K562 (cell line): ENCODE measurements around the gene BSN. TPM values are rescaled to one million over a fixed set of nuclear protein-coding genes. Genes with fewer than 3 reads are reported as not detected.

Source experiments
- ATAC-seq: fragments of 200-7000 bp; cut with Tn5 transposase; 3 replicates; pipeline ENCODE4 v1.9.1; 2020; ENCODE audit warnings: moderate library complexity
- BruUV-seq: library from RNA; stranded (reverse); fragments of 400-500 nt; replicated peaks from 2 replicates; lab custom pipeline; 2021; lab: Mats Ljungman, UMichigan
- CTCF ChIA-PET: fragments of 300-600 bp; formaldehyde crosslinking; extraction: SDS; loops from one replicate; lab custom pipeline; 2021; ENCODE audit warnings: low intra/inter-chr PET ratio; lab: Yijun Ruan, JAX
- POLR2A ChIA-PET: fragments of 300-600, 350-650 bp; sonication (Branson Sonifier 250); formaldehyde crosslinking; extraction: SDS; loops from one replicate; lab custom pipeline; 2021; ENCODE audit warnings: antibody characterized with exemption, inconsistent platforms; lab: Yijun Ruan, JAX
- DNase-seq, 4 experiments: peaks; one replicate each; pipeline versions ENCODE4 v3.0.0 to v3.0.0-alpha.2; 2011 to 2018; ENCODE audit warnings: low spot score in 3 of 4, mixed read lengths in 3 of 4; ENCODE audit errors: extremely low read depth in 1 of 4
- FAIRE-seq: peaks from 2 replicates; lab custom pipeline; 2011; peaks lifted over from hg19 to GRCh38; lab: Jason Lieb, UNC
- H2AFZ ChIP-seq: 2 replicates; pipeline ENCODE4 v1.6.0; 2011; ENCODE audit warnings: low read depth, low read length, control low read depth, inconsistent platforms
- H3K27ac ChIP-seq: fragments of 200-600 bp; 3 replicates; pipeline ENCODE4 v1.8.0; 2011; ENCODE audit warnings: low read depth, mild to moderate bottlenecking, control low read depth, inconsistent platforms, low read length, moderate library complexity, mixed read lengths; ENCODE audit errors: extremely low read depth
- H3K27me3 ChIP-seq, 2 experiments: fragments of 300-600 bp in 1 of 2; 2 replicates in 1 of 2; 3 replicates in 1 of 2; pipeline versions ENCODE4 v1.6.0 to v1.8.0; 2011; ENCODE audit warnings: inconsistent platforms in 2 of 2, low read length in 2 of 2, mild to moderate bottlenecking in 1 of 2, mixed read lengths in 1 of 2, moderate library complexity in 1 of 2; ENCODE audit not compliant: control insufficient read depth in 2 of 2, insufficient read depth in 2 of 2
- H3K36me3 ChIP-seq: fragments of 300-600 bp; 3 replicates; pipeline ENCODE4 v1.8.0; 2011; ENCODE audit warnings: mild to moderate bottlenecking, low read length, inconsistent platforms; ENCODE audit not compliant: control insufficient read depth, insufficient read depth
- H3K4me1 ChIP-seq, 2 experiments: fragments of 200-600 bp in 1 of 2; replicated peaks in 1 of 2; 2 replicates in 1 of 2; 3 replicates in 1 of 2; pipeline versions ENCODE4 v1.5.1 to v1.8.0; 2011; ENCODE audit warnings: inconsistent platforms in 2 of 2, low read length in 2 of 2, mild to moderate bottlenecking in 1 of 2, mixed read lengths in 1 of 2, moderate library complexity in 1 of 2; ENCODE audit not compliant: control insufficient read depth in 2 of 2, insufficient read depth in 2 of 2
- H3K4me2 ChIP-seq: 2 replicates; pipeline ENCODE4 v1.6.1; 2011; ENCODE audit warnings: low read length, control low read depth, inconsistent platforms, mixed read lengths; ENCODE audit not compliant: insufficient read depth
- H3K4me3 ChIP-seq: fragments of 200-600 bp; sonication (generic), shearing (Covaris generic); 2 replicates; pipeline ENCODE4 v1.5.1; 2016; ENCODE audit warnings: control low read depth, inconsistent platforms
- H3K79me2 ChIP-seq: fragments of 200-600 bp; 3 replicates; pipeline ENCODE4 v1.8.0; 2011; ENCODE audit warnings: low read length, inconsistent platforms; ENCODE audit not compliant: control insufficient read depth, insufficient read depth
- H3K9ac ChIP-seq, 2 experiments: 2 replicates each; pipeline versions ENCODE4 v1.6.0 to v1.6.1; 2011; ENCODE audit warnings: low read depth in 2 of 2, low read length in 2 of 2, control low read depth in 1 of 2, inconsistent platforms in 1 of 2, mild to moderate bottlenecking in 1 of 2, mixed read lengths in 1 of 2; ENCODE audit not compliant: insufficient read depth in 1 of 2
- H3K9me1 ChIP-seq: one replicate; pipeline ENCODE4 v1.6.0; 2011; ENCODE audit warnings: inconsistent platforms, mild to moderate bottlenecking, low read length, moderate library complexity; ENCODE audit not compliant: control insufficient read depth, insufficient read depth
- H3K9me3 ChIP-seq: replicated peaks from 2 replicates; pipeline ENCODE4 v1.5.1; 2011; ENCODE audit warnings: low read depth, low read length, inconsistent platforms; ENCODE audit not compliant: control insufficient read depth, insufficient read depth
- H4K20me1 ChIP-seq: replicated peaks from 2 replicates; pipeline ENCODE4 v1.6.1; 2011; ENCODE audit warnings: low read length, inconsistent platforms, mixed read lengths; ENCODE audit not compliant: control insufficient read depth, insufficient read depth
- ADNP ChIP-seq: fragments of 200-800 bp; sonication (Bioruptor generic); IDR thresholded peaks from 2 replicates; pipeline ENCODE4 v1.6.1; 2016; ENCODE audit warnings: missing genetic modification characterization, missing compliant biosample characterization
- CBX5 ChIP-seq: IDR thresholded peaks from 2 replicates; pipeline ENCODE4 v1.6.1; 2014; ENCODE audit warnings: low read depth, borderline replicate concordance
- EP300 ChIP-seq: IDR thresholded peaks from 2 replicates; pipeline ENCODE4 v1.6.1; 2012; ENCODE audit warnings: low read length, improper control_type of control experiment
- KLF6 ChIP-seq: fragments of 250-450 bp; sonication (Bioruptor Pico); IDR thresholded peaks from 2 replicates; pipeline ENCODE4 v1.4.0; 2020; ENCODE audit warnings: mild to moderate bottlenecking, moderate library complexity, borderline replicate concordance
- LCOR ChIP-seq: sonication (generic); formaldehyde crosslinking; IDR thresholded peaks from 2 replicates; pipeline ENCODE4 v1.8.0; 2022; ENCODE audit warnings: mild to moderate bottlenecking, missing genetic modification reagents
- PCBP2 ChIP-seq: fragments of 200-400 bp; formaldehyde crosslinking; IDR thresholded peaks from 2 replicates; pipeline ENCODE4 v1.6.1; 2018; ENCODE audit warnings: low read length, low read depth, mild to moderate bottlenecking, moderate library complexity; ENCODE audit not compliant: poor library complexity, severe bottlenecking
- PURB ChIP-seq: sonication (generic); formaldehyde crosslinking; IDR thresholded peaks from 2 replicates; pipeline ENCODE4 v1.9.0; 2021; ENCODE audit warnings: low read depth, mild to moderate bottlenecking, missing genetic modification reagents
- XRCC5 ChIP-seq: fragments of 200-400 bp; formaldehyde crosslinking; IDR thresholded peaks from 2 replicates; pipeline ENCODE4 v1.6.1; 2017; ENCODE audit warnings: low read depth, mild to moderate bottlenecking, low read length
- WGBS: fragments of 100-300 bp; shearing (Covaris generic); methylation state at CpG from one replicate; pipeline ENCODE4 v1.1.6; 2016; ENCODE audit warnings: low coverage, mixed read lengths; ENCODE audit not compliant: insufficient coverage; ENCODE audit errors: missing lambda C conversion rate; 5-methylcytosine and 5-hydroxymethylcytosine counted together
- in situ Hi-C: fragments of 300-500 bp; cut with MboI; formaldehyde crosslinking; loops from 4 replicates; pipeline ENCODE4 v1.15.0; 2018; ENCODE audit warnings: inconsistent platforms, mixed read lengths
- intact Hi-C: fragments of 100-400 bp; cut with micrococcal nuclease; formaldehyde crosslinking; loops from 2 replicates; pipeline ENCODE4 v1.14.2; 2022
- polyA plus RNA-seq, 8 experiments: library from polyadenylated mRNA; depleted of rRNA in 4 of 8; stranded (reverse) in 5 of 8; unstranded in 3 of 8; fragments of >200 nt; fragmentation: Nextera tagmentation in 2 of 8; fragmentation: Illumina TruSeq in 1 of 8; extraction: Ambion mirVana in 2 of 8; extraction: Trizol in 1 of 8; gene quantifications; 2 replicates each; pipeline versions ENCODE4 v1.2.1 to v1.2.3, GENCODE V29; 2011 to 2014; ENCODE audit warnings: inconsistent platforms in 1 of 8, missing spikeins in 1 of 8
- total RNA-seq, 7 experiments: library from RNA; depleted of rRNA in 6 of 7; stranded (reverse); fragments of >200 nt in 6 of 7; fragmentation: Illumina TruSeq in 2 of 7; extraction: Trizol in 2 of 7; gene quantifications; 2 replicates each; pipeline versions ENCODE4 v1.2.1 to v1.2.3, GENCODE V29; 2011 to 2021; ENCODE audit warnings: low replicate concordance in 1 of 7
- TF ChIP-seq, protein P1 (sequence below): fragments of 450-650 bp; formaldehyde crosslinking; IDR thresholded peaks from 2 replicates; pipeline ENCODE4 v1.4.0; 2020; ENCODE audit warnings: mild to moderate bottlenecking, moderate library complexity
- TF ChIP-seq, protein P2 (sequence below): fragments of 450-650 bp; formaldehyde crosslinking; IDR thresholded peaks from 2 replicates; pipeline ENCODE4 v1.4.0; 2022; ENCODE audit warnings: missing genetic modification characterization
- TF ChIP-seq, protein P3 (sequence below): sonication (generic); formaldehyde crosslinking; IDR thresholded peaks from 2 replicates; pipeline ENCODE4 v1.9.0; 2022; ENCODE audit warnings: mild to moderate bottlenecking, missing genetic modification reagents
- TF ChIP-seq, protein P4 (sequence below), 3 experiments: fragments of 200-800 bp in 1 of 3; sonication (Bioruptor generic) in 1 of 3; sonication (generic) in 1 of 3; formaldehyde crosslinking in 1 of 3; IDR thresholded peaks; 2 replicates each; pipeline versions ENCODE4 v1.6.1 to v1.8.0; 2016 to 2022; ENCODE audit warnings: mild to moderate bottlenecking in 2 of 3, missing compliant biosample characterization in 2 of 3, missing genetic modification characterization in 2 of 3, missing genetic modification reagents in 1 of 3

Gene BSN
- total and polyA plus RNA-seq, 9 of the 15 experiments (the other 6 are each of a cell fraction or from before 2014, with no cell fraction given) = 0.03 to 1.5 (median 0.29) TPM

DNA sequence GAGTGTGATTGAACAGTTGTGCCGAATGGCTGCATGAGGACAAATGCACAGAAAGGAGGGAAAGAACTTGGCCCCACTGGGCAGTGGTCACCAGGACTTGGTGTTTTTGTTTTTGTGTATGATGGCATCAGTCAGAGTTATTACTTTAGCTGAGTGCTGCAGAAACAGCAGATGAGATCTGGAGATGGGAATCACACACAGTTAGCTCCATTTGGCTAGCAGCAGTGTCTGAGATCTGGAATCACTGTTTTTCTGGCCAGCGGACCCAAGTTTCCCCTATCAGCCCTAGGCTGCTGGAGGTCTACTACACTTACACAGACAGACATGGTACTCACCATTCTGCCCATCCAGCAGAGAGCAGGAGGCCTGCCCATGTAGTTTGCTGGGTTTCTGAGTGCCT is 74.0 kb downstream of the BSN start:
- H3K9me1 ChIP-seq = no peaks in the 10 kb centered on the region
- ChIA-PET CTCF (no interaction called here), POLR2A (interaction anchor here (0.7 kb wide), 1 partner anchor 10 kb away, joined by 4 read pairs; no protein-coding TSS in a partner anchor)
- H3K27ac ChIP-seq = no peak overlapping the region
- intact Hi-C loops = no loop called here
- H2AFZ ChIP-seq = no peak overlapping the region
- no peak overlapping the region for H3K4me3 ChIP-seq
- H3K36me3 ChIP-seq = no peaks in the 10 kb centered on the region
- H3K79me2 ChIP-seq = no peaks in the 10 kb centered on the region
- ATAC-seq = no peak
- H3K4me2 ChIP-seq = no peak overlapping the region
- no peak overlapping the region for H3K9ac ChIP-seq
- H3K27me3 ChIP-seq = no peaks in the 10 kb centered on the region
- no peak for DNase-seq
- no peaks in the 10 kb centered on the region for H3K4me1 ChIP-seq
- H3K9me3 ChIP-seq = no peaks in the 10 kb centered on the region
- in situ Hi-C loops = no loop called here
- no peak for FAIRE-seq
- no peaks in the 10 kb centered on the region for H4K20me1 ChIP-seq
- TF ChIP-seq EP300 = no peak
- TF ChIP-seq, protein P1, sequence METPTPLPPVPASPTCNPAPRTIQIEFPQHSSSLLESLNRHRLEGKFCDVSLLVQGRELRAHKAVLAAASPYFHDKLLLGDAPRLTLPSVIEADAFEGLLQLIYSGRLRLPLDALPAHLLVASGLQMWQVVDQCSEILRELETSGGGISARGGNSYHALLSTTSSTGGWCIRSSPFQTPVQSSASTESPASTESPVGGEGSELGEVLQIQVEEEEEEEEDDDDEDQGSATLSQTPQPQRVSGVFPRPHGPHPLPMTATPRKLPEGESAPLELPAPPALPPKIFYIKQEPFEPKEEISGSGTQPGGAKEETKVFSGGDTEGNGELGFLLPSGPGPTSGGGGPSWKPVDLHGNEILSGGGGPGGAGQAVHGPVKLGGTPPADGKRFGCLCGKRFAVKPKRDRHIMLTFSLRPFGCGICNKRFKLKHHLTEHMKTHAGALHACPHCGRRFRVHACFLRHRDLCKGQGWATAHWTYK = no peak
- TF ChIP-seq KLF6 (CRISPR knock-in tag) = no peak
- no peak for TF ChIP-seq ADNP
- no peak for TF ChIP-seq PCBP2
- no TSS peak for BruUV-seq
- 45% methylated on average over 2 of the region's 2 CpGs for WGBS

DNA sequence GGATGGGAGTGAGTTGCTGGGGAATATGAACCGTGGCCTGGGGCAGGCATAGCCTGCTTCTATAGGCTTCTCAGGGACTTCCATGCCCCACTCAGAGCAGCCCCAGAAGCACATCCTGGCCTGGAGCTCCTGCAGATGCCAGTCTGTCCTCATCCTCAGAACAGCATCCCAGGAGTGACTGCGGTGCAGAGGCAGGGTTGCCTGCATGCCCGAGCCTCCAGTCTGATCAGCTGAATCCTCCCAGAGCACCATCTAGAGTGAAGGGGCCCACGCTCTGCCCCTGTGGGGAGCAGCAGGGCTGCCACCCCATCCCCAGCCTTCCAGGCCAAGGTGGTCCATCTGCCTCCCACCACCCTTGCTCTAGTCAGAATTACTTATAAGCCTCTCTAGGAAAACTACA is 75.2 kb downstream of the BSN start:
- Histone ChIP-seq H3K27ac (no peak overlapping the region), H3K79me2 (no peaks in the 10 kb centered on the region), H3K4me3 (no peak overlapping the region), H3K9me3 (no peaks in the 10 kb centered on the region), H4K20me1 (no peaks in the 10 kb centered on the region), H3K4me1 (no peaks in the 10 kb centered on the region; a peak in 1 of 5 replicates), H3K4me2 (no peak overlapping the region), H2AFZ (no peak overlapping the region), H3K27me3 (no peaks in the 10 kb centered on the region), H3K36me3 (no peaks in the 10 kb centered on the region), H3K9me1 (no peaks in the 10 kb centered on the region), H3K9ac (no peak overlapping the region)
- POLR2A ChIA-PET = no interaction called here
- intact Hi-C loops = no loop called here
- ATAC-seq (no peak), DNase-seq (no peak), FAIRE-seq (no peak)
- in situ Hi-C loops = no loop called here
- CTCF ChIA-PET = no interaction called here
- WGBS = 21% methylated on average over 4 of the region's 4 CpGs
- no TSS peak for BruUV-seq
- TF ChIP-seq, protein P2, sequence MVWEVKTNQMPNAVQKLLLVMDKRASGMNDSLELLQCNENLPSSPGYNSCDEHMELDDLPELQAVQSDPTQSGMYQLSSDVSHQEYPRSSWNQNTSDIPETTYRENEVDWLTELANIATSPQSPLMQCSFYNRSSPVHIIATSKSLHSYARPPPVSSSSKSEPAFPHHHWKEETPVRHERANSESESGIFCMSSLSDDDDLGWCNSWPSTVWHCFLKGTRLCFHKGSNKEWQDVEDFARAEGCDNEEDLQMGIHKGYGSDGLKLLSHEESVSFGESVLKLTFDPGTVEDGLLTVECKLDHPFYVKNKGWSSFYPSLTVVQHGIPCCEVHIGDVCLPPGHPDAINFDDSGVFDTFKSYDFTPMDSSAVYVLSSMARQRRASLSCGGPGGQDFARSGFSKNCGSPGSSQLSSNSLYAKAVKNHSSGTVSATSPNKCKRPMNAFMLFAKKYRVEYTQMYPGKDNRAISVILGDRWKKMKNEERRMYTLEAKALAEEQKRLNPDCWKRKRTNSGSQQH = no peak
- no peak for TF ChIP-seq XRCC5
- TF ChIP-seq PURB = no peak
- TF ChIP-seq, protein P3, sequence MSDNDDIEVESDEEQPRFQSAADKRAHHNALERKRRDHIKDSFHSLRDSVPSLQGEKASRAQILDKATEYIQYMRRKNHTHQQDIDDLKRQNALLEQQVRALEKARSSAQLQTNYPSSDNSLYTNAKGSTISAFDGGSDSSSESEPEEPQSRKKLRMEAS (CRISPR knock-in tag) = no peak
- TF ChIP-seq LCOR (CRISPR knock-in tag) = no peak
- no peak for TF ChIP-seq CBX5
- TF ChIP-seq, protein P4, sequence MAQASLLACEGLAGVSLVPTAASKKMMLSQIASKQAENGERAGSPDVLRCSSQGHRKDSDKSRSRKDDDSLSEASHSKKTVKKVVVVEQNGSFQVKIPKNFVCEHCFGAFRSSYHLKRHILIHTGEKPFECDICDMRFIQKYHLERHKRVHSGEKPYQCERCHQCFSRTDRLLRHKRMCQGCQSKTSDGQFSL (CRISPR knock-in tag; IDR thresholded peaks at IDR 0.05) = no peak
- TF ChIP-seq, protein P4 (tag; IDR thresholded peaks at IDR 0.05) = no peak
